GM23338 (cell line): ENCODE results near the gene TEX36. TPM values are rescaled to one million over a fixed set of nuclear protein-coding genes. Genes with fewer than 3 reads are reported as not detected.

ENCODE experiments used
- ATAC-seq: fragments of 200-7000 bp; cut with Tn5 transposase; 3 replicates; pipeline ENCODE4 v1.9.1; 2020
- DNase-seq: peaks from one replicate; pipeline ENCODE4 v3.0.0-alpha.2; 2015; ENCODE audit warnings: low spot score
- H2AFZ ChIP-seq: fragments of 200-600 bp; sonication (generic); 2 replicates; pipeline ENCODE4 v1.8.0; 2016; ENCODE audit warnings: antibody characterized with exemption, mild to moderate bottlenecking, moderate library complexity
- H3F3A ChIP-seq: fragments of 200-600 bp; sonication (generic); replicated peaks from 2 replicates; pipeline ENCODE4 v1.8.0; 2017; ENCODE audit warnings: antibody characterized with exemption, mixed run types, low read depth
- H3K27ac ChIP-seq: fragments of 200-600 bp; sonication (generic); 2 replicates; pipeline ENCODE4 v1.6.1; 2016; ENCODE audit warnings: low read depth
- H3K27me3 ChIP-seq: fragments of 200-600 bp; sonication (generic); 2 replicates; pipeline ENCODE4 v1.8.0; 2016; ENCODE audit warnings: mild to moderate bottlenecking, mixed run types, moderate library complexity; ENCODE audit not compliant: insufficient read depth
- H3K36me3 ChIP-seq: fragments of 200-600 bp; sonication (generic); 2 replicates; pipeline ENCODE4 v1.8.0; 2016; ENCODE audit warnings: mild to moderate bottlenecking; ENCODE audit not compliant: insufficient read depth
- H3K4me1 ChIP-seq: fragments of 200-600 bp; sonication (generic); 2 replicates; pipeline ENCODE4 v1.8.0; 2016; ENCODE audit warnings: mild to moderate bottlenecking, moderate library complexity; ENCODE audit not compliant: insufficient read depth
- H3K4me2 ChIP-seq: fragments of 200-600 bp; sonication (generic); 2 replicates; pipeline ENCODE4 v1.7.1; 2017; ENCODE audit warnings: mixed run types
- H3K4me3 ChIP-seq: fragments of 200-600 bp; sonication (generic); 2 replicates; pipeline ENCODE4 v1.6.1; 2016; ENCODE audit warnings: mixed run types
- H3K79me2 ChIP-seq: fragments of 200-600 bp; sonication (generic); replicated peaks from 2 replicates; pipeline ENCODE4 v1.8.0; 2017; ENCODE audit warnings: mild to moderate bottlenecking; ENCODE audit not compliant: insufficient read depth
- H3K9me2 ChIP-seq: fragments of 200-600 bp; sonication (generic); 2 replicates; pipeline ENCODE4 v1.8.0; 2017; ENCODE audit not compliant: insufficient read depth
- H4K20me1 ChIP-seq: fragments of 200-600 bp; sonication (generic); replicated peaks from 2 replicates; pipeline ENCODE4 v1.8.0; 2017; ENCODE audit warnings: mild to moderate bottlenecking; ENCODE audit not compliant: insufficient read depth
- H3K27ac Mint-ChIP-seq: 2 replicates; pipeline ENCODE4 v1.8.0; 2020; ENCODE audit warnings: inconsistent platforms, mild to moderate bottlenecking, moderate library complexity, mixed read lengths
- H3K27me3 Mint-ChIP-seq: 3 replicates; pipeline ENCODE4 v1.8.0; 2022; ENCODE audit warnings: low read depth, mild to moderate bottlenecking, moderate library complexity, mixed read lengths, inconsistent platforms; ENCODE audit not compliant: insufficient read depth, poor library complexity
- H3K36me3 Mint-ChIP-seq: 3 replicates; pipeline ENCODE4 v1.8.0; 2021; ENCODE audit warnings: low read depth, mild to moderate bottlenecking, inconsistent platforms, moderate library complexity, mixed read lengths
- H3K4me1 Mint-ChIP-seq: 3 replicates; pipeline ENCODE4 v1.8.0; 2020; ENCODE audit warnings: mild to moderate bottlenecking, inconsistent platforms, mixed read lengths
- H3K4me3 Mint-ChIP-seq: 3 replicates; pipeline ENCODE4 v1.8.0; 2021; ENCODE audit warnings: moderate library complexity, mild to moderate bottlenecking, inconsistent platforms, mixed read lengths
- H3K9me3 Mint-ChIP-seq: 3 replicates; pipeline ENCODE4 v1.8.0; 2020; ENCODE audit warnings: moderate library complexity, mild to moderate bottlenecking, inconsistent platforms, mixed read lengths
- CREB1 ChIP-seq: fragments of 250-450 bp; sonication (Bioruptor Pico); IDR thresholded peaks from 2 replicates; pipeline ENCODE4 v1.5.0; 2020; ENCODE audit warnings: low read depth, mild to moderate bottlenecking, moderate library complexity
- CTCF ChIP-seq, 2 experiments: fragments of 200-600 bp in 1 of 2; sonication (generic) in 1 of 2; conservative IDR thresholded peaks; 2 replicates each; pipeline versions ENCODE4 v1.5.1 to v1.6.1; 2016 to 2017; ENCODE audit warnings: antibody characterized with exemption in 2 of 2, low read depth in 2 of 2, mild to moderate bottlenecking in 2 of 2, moderate library complexity in 1 of 2
- ETS1 ChIP-seq: IDR thresholded peaks from 2 replicates; pipeline ENCODE4 v1.6.1; 2016; ENCODE audit warnings: antibody characterized with exemption
- EZH2 ChIP-seq: fragments of 200-600 bp; sonication (generic); IDR thresholded peaks from one replicate; pipeline ENCODE4 v1.8.0; 2017; ENCODE audit warnings: antibody characterized with exemption, mild to moderate bottlenecking, low read depth; ENCODE audit not compliant: unreplicated experiment
- EZH2phosphoT487 ChIP-seq: fragments of 200-600 bp; sonication (generic); IDR thresholded peaks from one replicate; pipeline ENCODE4 v1.8.1; 2018; ENCODE audit warnings: antibody characterized with exemption; ENCODE audit not compliant: unreplicated experiment
- JUNB ChIP-seq: IDR thresholded peaks from one replicate; pipeline ENCODE4 v1.6.1; 2016; ENCODE audit warnings: antibody characterized with exemption; ENCODE audit not compliant: unreplicated experiment
- NANOG ChIP-seq: IDR thresholded peaks from 2 replicates; pipeline ENCODE4 v1.6.1; 2016; ENCODE audit warnings: antibody characterized with exemption, borderline replicate concordance
- POLR2AphosphoS5 ChIP-seq: IDR thresholded peaks from 2 replicates; pipeline ENCODE4 v1.6.1; 2016; ENCODE audit warnings: antibody characterized with exemption, low read depth
- REST ChIP-seq: IDR thresholded peaks from one replicate; pipeline ENCODE4 v1.6.1; 2018; ENCODE audit warnings: antibody characterized with exemption; ENCODE audit not compliant: unreplicated experiment
- STAT1 ChIP-seq: IDR thresholded peaks from one replicate; pipeline ENCODE4 v1.6.1; 2016; ENCODE audit warnings: antibody characterized with exemption; ENCODE audit not compliant: unreplicated experiment
- ZNF114 ChIP-seq: fragments of 250-450 bp; sonication (Bioruptor Pico); IDR thresholded peaks from 2 replicates; pipeline ENCODE4 v1.5.0; 2020; ENCODE audit warnings: mild to moderate bottlenecking, moderate library complexity
- ZNF331 ChIP-seq: fragments of 250-450 bp; sonication (Bioruptor Pico); IDR thresholded peaks from 2 replicates; pipeline ENCODE4 v1.5.0; 2020; ENCODE audit warnings: low read depth, mild to moderate bottlenecking, moderate library complexity
- ZNF462 ChIP-seq: fragments of 250-450 bp; sonication (Bioruptor Pico); IDR thresholded peaks from 2 replicates; pipeline ENCODE4 v1.5.0; 2020; ENCODE audit warnings: mild to moderate bottlenecking, moderate library complexity
- polyA plus RNA-seq: library from polyadenylated mRNA; unstranded; fragments of >200 nt; fragmentation: Nextera tagmentation; extraction: Ambion mirVana; gene quantifications from 2 replicates; pipeline ENCODE4 v1.2.1, GENCODE V29; 2016
- total RNA-seq: library from RNA; depleted of rRNA; stranded (reverse); fragments of >200 nt; shearing (Covaris generic); gene quantifications from 2 replicates; pipeline ENCODE4 v1.2.3, GENCODE V29; 2014

TEX36 gene
- total and polyA plus RNA-seq, 2 experiments from 2014 or later: not detected

GRCh38 chr10:125720002-125720382 lies 37.0 kb upstream of the TEX36 start:
- TF ChIP-seq ZNF331 (CRISPR knock-in tag) (no peak), JUNB (no peak), POLR2AphosphoS5 (no peak), ZNF462 (CRISPR knock-in tag) (no peak), EZH2 (no peak), STAT1 (no peak), REST (no peak), CREB1 (CRISPR knock-in tag) (no peak), ETS1 (no peak), NANOG (no peak), CTCF (conservative IDR thresholded peaks at IDR 0.05; ENCODE audit: low read depth in 2 of 2) (no peak), ZNF114 (CRISPR knock-in tag) (no peak), EZH2phosphoT487 (no peak)
- H3K4me1 ChIP-seq: peaks cover 6% of the 10 kb centered on the region; the same call in 1 of the 2 replicates
- H3K36me3 Mint-ChIP-seq: peaks cover 48% of the 10 kb centered on the region
- no peaks in the 10 kb centered on the region for H3F3A ChIP-seq
- H4K20me1 ChIP-seq: 0 out of 2 replicates have a peak, but pooled peaks cover 6% of the 10 kb centered on the region
- H2AFZ ChIP-seq: peak overlapping the region; percentile 66; the same call in 1 of the 2 replicates
- peak overlapping the region; percentile 82 for H3K27ac ChIP-seq
- ATAC-seq: no peak
- no peaks in the 10 kb centered on the region for H3K27me3 ChIP-seq
- peaks cover 32% of the 10 kb centered on the region for H3K79me2 ChIP-seq
- H3K4me3 ChIP-seq: peak overlapping the region; percentile 96
- H3K36me3 ChIP-seq: peaks cover 31% of the 10 kb centered on the region
- peak overlapping the region; percentile 91 for H3K27ac Mint-ChIP-seq
- peak overlapping the region; percentile 96 for H3K4me2 ChIP-seq
- no peaks in the 10 kb centered on the region for H3K9me2 ChIP-seq
- H3K9me3 Mint-ChIP-seq: peaks cover 22% of the 10 kb centered on the region
- H3K4me3 Mint-ChIP-seq: peak overlapping the region; percentile 95
- H3K4me1 Mint-ChIP-seq: peaks cover 7% of the 10 kb centered on the region; the same call in 2 of the 3 replicates
- H3K27me3 Mint-ChIP-seq: peaks cover 5% of the 10 kb centered on the region
- DNase-seq: no peak
